ENCODE measurements around the gene FOXO4.

DNA sequence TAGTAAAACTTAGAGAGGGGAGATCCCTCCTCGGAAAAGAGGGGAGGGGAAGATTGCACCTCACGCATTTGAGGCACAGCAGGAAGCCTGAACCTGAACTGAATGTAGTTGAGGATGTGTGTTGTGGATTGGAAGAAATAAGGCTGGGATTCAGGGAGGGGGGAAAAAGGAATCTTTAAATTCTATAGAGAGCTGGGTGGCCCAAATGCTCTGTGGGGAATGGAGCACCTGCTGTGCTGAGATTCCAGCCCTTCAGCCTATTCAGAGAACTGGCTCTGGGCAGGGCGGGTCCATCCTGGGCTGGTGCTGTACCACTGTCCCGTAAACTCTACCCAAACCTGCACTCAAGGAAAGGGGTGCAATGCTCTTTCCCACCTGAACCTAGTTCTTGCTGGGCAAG lies 4.1 kb downstream of the FOXO4 start:
- TF ChIP-seq EZH2 (IDR thresholded peaks at IDR 0.05; ENCODE audit: insufficient read depth, poor library complexity, severe bottlenecking) (no peak), EZH2phosphoT487 (IDR thresholded peaks at IDR 0.05; ENCODE audit: insufficient read depth, low read depth) (no peak)
